Thyroid gland (tissue), 4 donors: ENCODE measurements around the gene NCR2.

ENCODE experiments used
- CTCF ChIP-seq, 6 experiments: fragments of 200-600 bp in 3 of 6; fragments of 450-650 bp in 3 of 6; sonication (generic) in 3 of 6; IDR thresholded peaks; one replicate each; pipeline ENCODE4 v1.5.1; 2016 to 2019; ENCODE audit warnings: antibody characterized with exemption in 6 of 6, mild to moderate bottlenecking in 2 of 6, inconsistent platforms in 1 of 6, moderate library complexity in 1 of 6
- POLR2A ChIP-seq, 2 donors: fragments of 450-650 bp; IDR thresholded peaks; one replicate each; pipeline ENCODE4 v1.6.1; 2017; ENCODE audit warnings: antibody characterized with exemption in 2 of 2, mild to moderate bottlenecking in 2 of 2, moderate library complexity in 1 of 2

GRCh38 chr6:41344876-41345275, 9.5 kb downstream of the NCR2 start:
- no peak for TF ChIP-seq CTCF (IDR thresholded peaks at IDR 0.05)
- no peak for TF ChIP-seq POLR2A (IDR thresholded peaks at IDR 0.05)
